Ascending aorta (tissue), 2 donors: ENCODE data around the gene EIF1AX. TPM values are rescaled to one million over a fixed set of nuclear protein-coding genes. Genes with fewer than 3 reads are reported as not detected.

ENCODE experiments used
- DNase-seq, 2 donors: peaks; one replicate each; pipeline ENCODE4 v3.0.0-alpha.2; 2019; ENCODE audit warnings: low spot score in 2 of 2
- H3K27ac ChIP-seq, 2 donors: fragments of 200-600 bp; sonication (generic); one replicate each; pipeline ENCODE4 v1.5.1; 2016 to 2017; ENCODE audit warnings: mild to moderate bottlenecking in 1 of 2
- H3K27me3 ChIP-seq: fragments of 200-600 bp; sonication (generic); one replicate; pipeline ENCODE4 v1.5.1; 2017
- H3K36me3 ChIP-seq, 2 donors: fragments of 200-600 bp; sonication (generic); one replicate each; pipeline ENCODE4 v1.5.1; 2016
- H3K4me1 ChIP-seq, 2 donors: fragments of 200-600 bp; sonication (generic); one replicate each; pipeline ENCODE4 v1.5.1; 2016 to 2017; ENCODE audit warnings: mild to moderate bottlenecking in 1 of 2
- H3K4me3 ChIP-seq, 2 donors: fragments of 200-600 bp; sonication (generic); one replicate each; pipeline ENCODE4 v1.5.1; 2016 to 2017; ENCODE audit warnings: mild to moderate bottlenecking in 1 of 2
- H3K9me3 ChIP-seq, 2 donors: fragments of 200-600 bp; sonication (generic); one replicate each; pipeline ENCODE4 v1.5.1; 2016
- CTCF ChIP-seq, 3 experiments: fragments of 200-600 bp in 2 of 3; fragments of 450-650 bp in 1 of 3; sonication (generic) in 2 of 3; IDR thresholded peaks; one replicate each; pipeline ENCODE4 v1.5.1; 2016 to 2019; ENCODE audit warnings: antibody characterized with exemption in 3 of 3, mild to moderate bottlenecking in 1 of 3, moderate library complexity in 1 of 3
- intact Hi-C: fragments of 100-400 bp; cut with DNase I; formaldehyde crosslinking; loops from one replicate; pipeline ENCODE4 v1.15.1; 2023
- total RNA-seq: library from RNA; depleted of rRNA; stranded (reverse); fragments of >200 nt; gene quantifications from one replicate; pipeline ENCODE4 v1.1.0, GENCODE V29; 2016

The EIF1AX gene
- total RNA-seq, 1 donor from 2014 or later, result 29.3 TPM

- no peak for TF ChIP-seq CTCF (IDR thresholded peaks at IDR 0.05)
- H3K9me3 ChIP-seq, result no peaks in the 10 kb centered on the region
- H3K4me1 ChIP-seq, result peaks cover 0 to 11% of the 10 kb centered on the region in 2 donors
- no peak overlapping the region for H3K27ac ChIP-seq
- intact Hi-C loops, result loop anchor here (10.0 kb wide), 1 partner anchor 145 kb away; the partner anchor contains the start of gene BCLAF3
- H3K4me3 ChIP-seq, result peak overlapping the region; percentile 92 to 98
- H3K36me3 ChIP-seq, result peaks cover 17 to 28% of the 10 kb centered on the region in 2 donors
- no peaks in the 10 kb centered on the region for H3K27me3 ChIP-seq
- DNase-seq, result no peak
Observed at GRCh38 chrX:20139966-20140365, 1.7 kb downstream of the EIF1AX start.

- Histone ChIP-seq H3K4me1 (peaks cover 0 to 11% of the 10 kb centered on the region in 2 donors), H3K4me3 (no peak overlapping the region), H3K36me3 (peaks cover 47 to 67% of the 10 kb centered on the region in 2 donors), H3K27ac (no peak overlapping the region), H3K9me3 (no peaks in the 10 kb centered on the region), H3K27me3 (no peaks in the 10 kb centered on the region)
- intact Hi-C loops, result no loop called here
- no peak for TF ChIP-seq CTCF (IDR thresholded peaks at IDR 0.05)
- DNase-seq, result no peak
Observed at GRCh38 chrX:20135944-20136343, 5.7 kb downstream of the EIF1AX start.

- DNase-seq, result no peak
- no peak overlapping the region for H3K4me3 ChIP-seq
- intact Hi-C loops, result no loop called here
- no peaks in the 10 kb centered on the region for H3K27me3 ChIP-seq
- H3K27ac ChIP-seq, result no peak overlapping the region
- peaks cover 52 to 86% of the 10 kb centered on the region in 2 donors for H3K36me3 ChIP-seq
- TF ChIP-seq CTCF (IDR thresholded peaks at IDR 0.05), result no peak
- no peaks in the 10 kb centered on the region for H3K4me1 ChIP-seq
- no peaks in the 10 kb centered on the region for H3K9me3 ChIP-seq
Observed at GRCh38 chrX:20132666-20133065, 9.0 kb downstream of the EIF1AX start.

- H3K36me3 ChIP-seq, result peaks cover 39 to 68% of the 10 kb centered on the region in 2 donors
- no peaks in the 10 kb centered on the region for H3K9me3 ChIP-seq
- H3K4me3 ChIP-seq, result no peak overlapping the region
- intact Hi-C loops, result no loop called here
- H3K27me3 ChIP-seq, result no peaks in the 10 kb centered on the region
- H3K27ac ChIP-seq, result no peak overlapping the region
- no peak for DNase-seq
- no peaks in the 10 kb centered on the region for H3K4me1 ChIP-seq
- no peak for TF ChIP-seq CTCF (IDR thresholded peaks at IDR 0.05)
Observed at GRCh38 chrX:20130357-20130756, 11.3 kb downstream of the EIF1AX start.

- no peak for TF ChIP-seq CTCF (IDR thresholded peaks at IDR 0.05)
Observed at GRCh38 chrX:20129547-20129946, 12.1 kb downstream of the EIF1AX start.

GRCh38 chrX:20128670-20129069, 13.0 kb downstream of the EIF1AX start:
- TF ChIP-seq CTCF (IDR thresholded peaks at IDR 0.05), result no peak
- Histone ChIP-seq H3K9me3 (no peaks in the 10 kb centered on the region), H3K27ac (no peak overlapping the region), H3K4me1 (no peaks in the 10 kb centered on the region), H3K4me3 (no peak overlapping the region), H3K36me3 (peaks cover 37 to 60% of the 10 kb centered on the region in 2 donors), H3K27me3 (no peaks in the 10 kb centered on the region)
- no peak for DNase-seq
- intact Hi-C loops, result loop anchor here (10.0 kb wide), 1 partner anchor 224 kb away; no protein-coding TSS in a partner anchor

More at GRCh38 chrX:20129547-20129946, 12.1 kb downstream of the EIF1AX start:
- Histone ChIP-seq H3K27ac (no peak overlapping the region), H3K9me3 (no peaks in the 10 kb centered on the region), H3K4me1 (no peaks in the 10 kb centered on the region), H3K36me3 (peaks cover 44 to 66% of the 10 kb centered on the region in 2 donors), H3K4me3 (no peak overlapping the region), H3K27me3 (no peaks in the 10 kb centered on the region)
- intact Hi-C loops, result loop anchor here (10.0 kb wide), 1 partner anchor 225 kb away; no protein-coding TSS in a partner anchor
- no peak for DNase-seq
